ENCODE data around the gene POLDIP2.

POLDIP2 gene

GRCh38 chr17:28390563-28390962, 33.2 kb upstream of the POLDIP2 start:
- DNase-seq (ENCODE audit: low spot score): no peak

GRCh38 chr17:28390141-28390540, 32.8 kb upstream of the POLDIP2 start:
- DNase-seq (ENCODE audit: low spot score): no peak

- DNase-seq (ENCODE audit: low spot score): no peak
Observed at GRCh38 chr17:28388106-28388505, 30.8 kb upstream of the POLDIP2 start.

- DNase-seq (ENCODE audit: low spot score): no peak
Observed at GRCh38 chr17:28386391-28386790, 29.1 kb upstream of the POLDIP2 start.

- no peak for DNase-seq (ENCODE audit: low spot score)
Observed at GRCh38 chr17:28385406-28385805, 28.1 kb upstream of the POLDIP2 start.

- no peak for DNase-seq (ENCODE audit: low spot score)
Observed at GRCh38 chr17:28385037-28385400, 27.7 kb upstream of the POLDIP2 start.

GRCh38 chr17:28384281-28385036, 27.1 kb upstream of the POLDIP2 start:
- DNase-seq (ENCODE audit: low spot score): no peak

GRCh38 chr17:28381141-28381825, 24.0 kb upstream of the POLDIP2 start:
- no peak for DNase-seq (ENCODE audit: low spot score)

- DNase-seq (ENCODE audit: low spot score): no peak
Observed at GRCh38 chr17:28379814-28380801, 22.8 kb upstream of the POLDIP2 start.

- DNase-seq (ENCODE audit: low spot score): no peak
Observed at GRCh38 chr17:28372945-28373274, 15.6 kb upstream of the POLDIP2 start.

- peak; percentile 13 for DNase-seq (ENCODE audit: low spot score)
Observed at GRCh38 chr17:28372203-28372944, 15.0 kb upstream of the POLDIP2 start.

GRCh38 chr17:28371245-28372202, 14.2 kb upstream of the POLDIP2 start, which contains the start of gene SARM1:
Gene SARM1 (plus strand): TSS chr17:28371694. CDS start chr17:28372033, 339 bp downstream.
- DNase-seq (ENCODE audit: low spot score): peak; percentile 81

GRCh38 chr17:28370744-28371103, 13.4 kb upstream of the POLDIP2 start:
- no peak for DNase-seq (ENCODE audit: low spot score)

- no peak for DNase-seq (ENCODE audit: low spot score)
Observed at GRCh38 chr17:28370035-28370743, 12.9 kb upstream of the POLDIP2 start, which contains the start of gene VTN. Gene VTN (minus strand): TSS chr17:28370307. CDS start chr17:28370203, 104 bp downstream.

GRCh38 chr17:28369684-28370034, 12.3 kb upstream of the POLDIP2 start:
- no peak for DNase-seq (ENCODE audit: low spot score)

- DNase-seq (ENCODE audit: low spot score): no peak
Observed at GRCh38 chr17:28368915-28369683, 11.8 kb upstream of the POLDIP2 start.

- no peak for DNase-seq (ENCODE audit: low spot score)
Observed at GRCh38 chr17:28368306-28368831, 11.0 kb upstream of the POLDIP2 start.

GRCh38 chr17:28367641-28368305, 10.4 kb upstream of the POLDIP2 start:
- DNase-seq (ENCODE audit: low spot score): no peak

All from globus pallidus (tissue), 1 donor.